Lower lobe of right lung (tissue), 2 donors: ENCODE results near the gene SRXN1. TPM values are rescaled to one million over a fixed set of nuclear protein-coding genes. Genes with fewer than 3 reads are reported as not detected.

Experiments used
- ATAC-seq, 2 donors: fragments of 200-7000 bp; cut with Tn5 transposase; one replicate each; pipeline ENCODE4 v1.9.1; 2020 to 2022; ENCODE audit warnings: mild to moderate bottlenecking in 2 of 2, moderate library complexity in 2 of 2
- DNase-seq: peaks from one replicate; pipeline ENCODE4 v3.0.0-alpha.2; 2020
- H3K27ac ChIP-seq: fragments of 200-600 bp; one replicate; pipeline ENCODE4 v1.8.0; 2022
- H3K27me3 ChIP-seq: fragments of 200-600 bp; one replicate; pipeline ENCODE4 v1.8.0; 2022; ENCODE audit warnings: low read depth
- H3K36me3 ChIP-seq: fragments of 200-600 bp; one replicate; pipeline ENCODE4 v1.8.0; 2022; ENCODE audit warnings: mild to moderate bottlenecking
- H3K4me1 ChIP-seq: fragments of 200-600 bp; one replicate; pipeline ENCODE4 v1.8.0; 2022
- H3K4me3 ChIP-seq: fragments of 200-600 bp; one replicate; pipeline ENCODE4 v1.8.0; 2022; ENCODE audit warnings: mild to moderate bottlenecking
- H3K9me3 ChIP-seq: fragments of 200-600 bp; one replicate; pipeline ENCODE4 v1.8.0; 2022
- CTCF ChIP-seq: fragments of 200-600 bp; IDR thresholded peaks from one replicate; pipeline ENCODE4 v1.8.0; 2022; ENCODE audit warnings: antibody characterized with exemption, mild to moderate bottlenecking
- intact Hi-C: fragments of 100-400 bp; cut with DNase I; formaldehyde crosslinking; loops from one replicate; pipeline ENCODE4 v1.11.0; 2022
- total RNA-seq: library from RNA; stranded (reverse); fragmentation: NEBNext Ultra II Directional; extraction: Animal tissue kit (Norgen Biotek cat#: 25700); gene quantifications from one replicate; pipeline ENCODE4 v1.2.1, GENCODE V29; 2021
- donor health status: DM: no; HTN: yes; CAD: no; lungs with severe emphysema.

SRXN1 gene
- total RNA-seq, 1 donor from 2014 or later, result 32.0 TPM

GRCh38 chr20:605237-605636, 47.8 kb downstream of the SRXN1 start:
- H3K27ac ChIP-seq, result no peak overlapping the region
- H3K36me3 ChIP-seq, result no peaks in the 10 kb centered on the region
- no peak overlapping the region for H3K4me3 ChIP-seq
- DNase-seq (no peak), ATAC-seq (no peak)
- intact Hi-C loops, result no loop called here
- TF ChIP-seq CTCF, result no peak
- H3K27me3 ChIP-seq, result peaks cover 29% of the 10 kb centered on the region
- no peaks in the 10 kb centered on the region for H3K9me3 ChIP-seq
- H3K4me1 ChIP-seq, result peaks cover under 1% of the 10 kb centered on the region

- H3K27me3 ChIP-seq, result peaks cover 13% of the 10 kb centered on the region
- TF ChIP-seq CTCF, result no peak
- H3K27ac ChIP-seq, result no peak overlapping the region
- no peaks in the 10 kb centered on the region for H3K4me1 ChIP-seq
- H3K36me3 ChIP-seq, result no peaks in the 10 kb centered on the region
- intact Hi-C loops, result no loop called here
- ATAC-seq (no peak), DNase-seq (peak; percentile 9)
- no peak overlapping the region for H3K4me3 ChIP-seq
- no peaks in the 10 kb centered on the region for H3K9me3 ChIP-seq
Observed at GRCh38 chr20:603116-603640, 49.8 kb downstream of the SRXN1 start.

GRCh38 chr20:602111-602970, 50.7 kb downstream of the SRXN1 start:
- TF ChIP-seq CTCF, result no peak
- no peaks in the 10 kb centered on the region for H3K36me3 ChIP-seq
- no peaks in the 10 kb centered on the region for H3K9me3 ChIP-seq
- peak overlapping the region; percentile 14 for H3K27ac ChIP-seq
- peaks cover 7% of the 10 kb centered on the region for H3K27me3 ChIP-seq
- H3K4me3 ChIP-seq, result no peak overlapping the region
- H3K4me1 ChIP-seq, result no peaks in the 10 kb centered on the region
- DNase-seq, result peak; percentile 39
- no peak for ATAC-seq
- intact Hi-C loops, result no loop called here

- ATAC-seq, result no peak
- no peaks in the 10 kb centered on the region for H3K27me3 ChIP-seq
- TF ChIP-seq CTCF, result no peak
- no peak overlapping the region for H3K4me3 ChIP-seq
- H3K4me1 ChIP-seq, result no peaks in the 10 kb centered on the region
- intact Hi-C loops, result no loop called here
- no peak for DNase-seq
- H3K36me3 ChIP-seq, result no peaks in the 10 kb centered on the region
- H3K27ac ChIP-seq, result no peak overlapping the region
- no peaks in the 10 kb centered on the region for H3K9me3 ChIP-seq
Observed at GRCh38 chr20:600736-601135, 52.3 kb downstream of the SRXN1 start.

- intact Hi-C loops, result no loop called here
- ATAC-seq (no peak), DNase-seq (no peak)
- no peak overlapping the region for H3K27ac ChIP-seq
- TF ChIP-seq CTCF, result no peak
- no peaks in the 10 kb centered on the region for H3K9me3 ChIP-seq
- H3K36me3 ChIP-seq, result no peaks in the 10 kb centered on the region
- no peak overlapping the region for H3K4me3 ChIP-seq
- H3K27me3 ChIP-seq, result no peaks in the 10 kb centered on the region
- no peaks in the 10 kb centered on the region for H3K4me1 ChIP-seq
Observed at GRCh38 chr20:600141-600540, 52.9 kb downstream of the SRXN1 start.
